Measurements from ENCODE around the gene FBXO24. TPM values are rescaled to one million over a fixed set of nuclear protein-coding genes. Genes with fewer than 3 reads are reported as not detected.

Gene FBXO24
- total and polyA plus RNA-seq, 9 of the 15 experiments (the other 6 are each of a cell fraction or from before 2014, with no cell fraction given): 0.17 to 0.95 (median 0.50) TPM

- TF ChIP-seq ZFP30 (CRISPR knock-in tag; IDR thresholded peaks at IDR 0.05; ENCODE audit: borderline replicate concordance) (no peak), KAT8 (IDR thresholded peaks at IDR 0.05; ENCODE audit: low read depth) (no peak), RBFOX2 (IDR thresholded peaks at IDR 0.05; ENCODE audit: low read depth, low read length) (peak; percentile 99), HSF4 (CRISPR knock-in tag; IDR thresholded peaks at IDR 0.05; ENCODE audit: borderline replicate concordance) (0 out of 2 replicates have a peak, but pooled peaks have one; percentile 32), GATA2 (CRISPR knock-in tag; IDR thresholded peaks at IDR 0.05) (no peak), MAFF (IDR thresholded peaks at IDR 0.05; ENCODE audit: low read length) (no peak), TEAD2 (tag; IDR thresholded peaks at IDR 0.05) (no peak), ZFP36 (IDR thresholded peaks at IDR 0.05; ENCODE audit: low read depth, low read length, partially characterized antibody) (no peak), MAZ (CRISPR knock-in tag; conservative IDR thresholded peaks at IDR 0.05 in 1 of 2, IDR thresholded peaks at IDR 0.05 in 1 of 2) (peak; percentile 99 to 100), PHF8 (IDR thresholded peaks at IDR 0.05; ENCODE audit: borderline replicate concordance, low read length) (peak; percentile 98), SPI1 (IDR thresholded peaks at IDR 0.05; ENCODE audit: borderline replicate concordance, low read depth, low read length) (no peak), UBTF (IDR thresholded peaks at IDR 0.05; ENCODE audit: borderline replicate concordance in 1 of 2, low read depth in 2 of 2, low read length in 2 of 2) (peak in 1 of 2 experiments; percentile 11; a peak in 1 of 4 replicates), SMARCA4 (IDR thresholded peaks at IDR 0.05) (no peak), ZNF589 (CRISPR knock-in tag; IDR thresholded peaks at IDR 0.05; ENCODE audit: low read depth) (no peak), FOXJ2 (tag; IDR thresholded peaks at IDR 0.05) (no peak), SIN3B (IDR thresholded peaks at IDR 0.05; ENCODE audit: low read depth) (peak; percentile 87), ZNF586 (CRISPR knock-in tag; conservative IDR thresholded peaks at IDR 0.05) (no peak), ZNF140 (CRISPR knock-in tag; IDR thresholded peaks at IDR 0.05) (no peak), SNAPC5 (CRISPR knock-in tag; IDR thresholded peaks at IDR 0.05) (peak; percentile 57; the same call in 1 of the 2 replicates), RAD51 (IDR thresholded peaks at IDR 0.05; ENCODE audit: borderline replicate concordance, low read depth) (no peak), ZBED1 (IDR thresholded peaks at IDR 0.05) (peak; percentile 67; the same call in 1 of the 2 replicates), STAG1 (CRISPR knock-in tag; IDR thresholded peaks at IDR 0.05; ENCODE audit: borderline replicate concordance) (no peak), ZNF408 (CRISPR knock-in tag; IDR thresholded peaks at IDR 0.05; ENCODE audit: low read depth) (no peak), NKRF (IDR thresholded peaks at IDR 0.05; ENCODE audit: borderline replicate concordance) (peak; percentile 83), NR3C1 (CRISPR knock-in tag; IDR thresholded peaks at IDR 0.05) (no peak)
These were observed 440 bp upstream of the FBXO24 start, which contains the start of gene LRCH4 (continued) for GRCh38 chr7:100585511-100586265.
